WTC11 (cell line): ENCODE measurements around the gene FAU.

Experiments used
- FOXJ3 ChIP-seq: sonication (generic); formaldehyde crosslinking; IDR thresholded peaks from 2 replicates; pipeline ENCODE4 v1.9.0; 2021; ENCODE audit warnings: missing genetic modification reagents, mild to moderate bottlenecking, borderline replicate concordance
- HMGXB4 ChIP-seq: sonication (generic); formaldehyde crosslinking; IDR thresholded peaks from 2 replicates; pipeline ENCODE4 v1.8.1; 2023; ENCODE audit warnings: mild to moderate bottlenecking, moderate library complexity, missing genetic modification reagents
- NR3C1 ChIP-seq: sonication (generic); formaldehyde crosslinking; conservative IDR thresholded peaks from 2 replicates; pipeline ENCODE4 v1.8.1; 2023; ENCODE audit warnings: low read depth, mild to moderate bottlenecking, missing genetic modification reagents
- TEAD1 ChIP-seq: sonication (generic); formaldehyde crosslinking; IDR thresholded peaks from 2 replicates; pipeline ENCODE4 v1.8.0; 2022; ENCODE audit warnings: mild to moderate bottlenecking, missing genetic modification reagents
- ZNF281 ChIP-seq: sonication (generic); formaldehyde crosslinking; IDR thresholded peaks from 2 replicates; pipeline ENCODE4 v1.8.0; 2023; ENCODE audit warnings: mild to moderate bottlenecking, missing genetic modification reagents
- TF ChIP-seq, protein P1 (sequence below): fragments of 200-600 bp; IDR thresholded peaks from 2 replicates; pipeline ENCODE4 v1.8.0; 2022; ENCODE audit warnings: antibody characterized with exemption
- TF ChIP-seq, protein P2 (sequence below): sonication (generic); formaldehyde crosslinking; conservative IDR thresholded peaks from 2 replicates; pipeline ENCODE4 v1.8.1; 2022; ENCODE audit warnings: mild to moderate bottlenecking, missing genetic modification reagents

- TF ChIP-seq FOXJ3 (CRISPR knock-in tag) (no peak), TEAD1 (CRISPR knock-in tag) (no peak), HMGXB4 (no peak), NR3C1 (CRISPR knock-in tag) (no peak), ZNF281 (no peak)
- TF ChIP-seq, protein P1, sequence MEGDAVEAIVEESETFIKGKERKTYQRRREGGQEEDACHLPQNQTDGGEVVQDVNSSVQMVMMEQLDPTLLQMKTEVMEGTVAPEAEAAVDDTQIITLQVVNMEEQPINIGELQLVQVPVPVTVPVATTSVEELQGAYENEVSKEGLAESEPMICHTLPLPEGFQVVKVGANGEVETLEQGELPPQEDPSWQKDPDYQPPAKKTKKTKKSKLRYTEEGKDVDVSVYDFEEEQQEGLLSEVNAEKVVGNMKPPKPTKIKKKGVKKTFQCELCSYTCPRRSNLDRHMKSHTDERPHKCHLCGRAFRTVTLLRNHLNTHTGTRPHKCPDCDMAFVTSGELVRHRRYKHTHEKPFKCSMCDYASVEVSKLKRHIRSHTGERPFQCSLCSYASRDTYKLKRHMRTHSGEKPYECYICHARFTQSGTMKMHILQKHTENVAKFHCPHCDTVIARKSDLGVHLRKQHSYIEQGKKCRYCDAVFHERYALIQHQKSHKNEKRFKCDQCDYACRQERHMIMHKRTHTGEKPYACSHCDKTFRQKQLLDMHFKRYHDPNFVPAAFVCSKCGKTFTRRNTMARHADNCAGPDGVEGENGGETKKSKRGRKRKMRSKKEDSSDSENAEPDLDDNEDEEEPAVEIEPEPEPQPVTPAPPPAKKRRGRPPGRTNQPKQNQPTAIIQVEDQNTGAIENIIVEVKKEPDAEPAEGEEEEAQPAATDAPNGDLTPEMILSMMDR = no peak
- TF ChIP-seq, protein P2, sequence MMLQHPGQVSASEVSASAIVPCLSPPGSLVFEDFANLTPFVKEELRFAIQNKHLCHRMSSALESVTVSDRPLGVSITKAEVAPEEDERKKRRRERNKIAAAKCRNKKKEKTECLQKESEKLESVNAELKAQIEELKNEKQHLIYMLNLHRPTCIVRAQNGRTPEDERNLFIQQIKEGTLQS (CRISPR knock-in tag) = no peak
Measured at GRCh38 chr11:65150509-65151299, 28.8 kb upstream of the FAU start.
